GM10266 (cell line): ENCODE results near the gene HCN2.

Experiments used
- DNase-seq: peaks from one replicate; pipeline ENCODE4 v3.0.0; 2012; ENCODE audit errors: extremely low spot score
- TF ChIP-seq, protein P1 (sequence below): IDR thresholded peaks from 2 replicates; pipeline ENCODE4 v1.5.1; 2012; ENCODE audit warnings: mild to moderate bottlenecking, low read depth; ENCODE audit not compliant: control insufficient read depth, insufficient read depth; ENCODE audit errors: missing control alignments

The HCN2 gene

GRCh38 chr19:590396-590745 is 690 bp downstream of the HCN2 start:
- TF ChIP-seq, protein P1, sequence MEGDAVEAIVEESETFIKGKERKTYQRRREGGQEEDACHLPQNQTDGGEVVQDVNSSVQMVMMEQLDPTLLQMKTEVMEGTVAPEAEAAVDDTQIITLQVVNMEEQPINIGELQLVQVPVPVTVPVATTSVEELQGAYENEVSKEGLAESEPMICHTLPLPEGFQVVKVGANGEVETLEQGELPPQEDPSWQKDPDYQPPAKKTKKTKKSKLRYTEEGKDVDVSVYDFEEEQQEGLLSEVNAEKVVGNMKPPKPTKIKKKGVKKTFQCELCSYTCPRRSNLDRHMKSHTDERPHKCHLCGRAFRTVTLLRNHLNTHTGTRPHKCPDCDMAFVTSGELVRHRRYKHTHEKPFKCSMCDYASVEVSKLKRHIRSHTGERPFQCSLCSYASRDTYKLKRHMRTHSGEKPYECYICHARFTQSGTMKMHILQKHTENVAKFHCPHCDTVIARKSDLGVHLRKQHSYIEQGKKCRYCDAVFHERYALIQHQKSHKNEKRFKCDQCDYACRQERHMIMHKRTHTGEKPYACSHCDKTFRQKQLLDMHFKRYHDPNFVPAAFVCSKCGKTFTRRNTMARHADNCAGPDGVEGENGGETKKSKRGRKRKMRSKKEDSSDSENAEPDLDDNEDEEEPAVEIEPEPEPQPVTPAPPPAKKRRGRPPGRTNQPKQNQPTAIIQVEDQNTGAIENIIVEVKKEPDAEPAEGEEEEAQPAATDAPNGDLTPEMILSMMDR, result no peak
- no peak for DNase-seq

DNA sequence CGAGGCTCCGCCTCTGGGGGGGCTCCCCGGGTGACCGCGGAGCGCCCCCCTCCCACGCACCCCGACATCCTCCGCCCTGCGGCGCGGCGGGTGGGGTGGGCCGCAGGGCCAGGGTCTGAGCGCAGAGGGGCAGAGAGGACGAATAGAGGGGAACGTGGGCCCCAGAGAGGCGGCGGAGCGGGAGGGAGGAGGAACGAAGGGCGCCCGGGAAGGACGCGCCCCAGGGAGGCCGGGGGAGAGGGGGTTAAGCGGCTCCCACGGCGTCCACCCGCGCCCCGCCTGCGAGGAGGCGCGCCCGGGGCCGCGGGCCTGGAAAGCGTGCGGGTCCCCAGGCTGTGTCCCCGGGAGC is 1.0 kb downstream of the HCN2 start:
- TF ChIP-seq, protein P1, result no peak
- no peak for DNase-seq

DNA sequence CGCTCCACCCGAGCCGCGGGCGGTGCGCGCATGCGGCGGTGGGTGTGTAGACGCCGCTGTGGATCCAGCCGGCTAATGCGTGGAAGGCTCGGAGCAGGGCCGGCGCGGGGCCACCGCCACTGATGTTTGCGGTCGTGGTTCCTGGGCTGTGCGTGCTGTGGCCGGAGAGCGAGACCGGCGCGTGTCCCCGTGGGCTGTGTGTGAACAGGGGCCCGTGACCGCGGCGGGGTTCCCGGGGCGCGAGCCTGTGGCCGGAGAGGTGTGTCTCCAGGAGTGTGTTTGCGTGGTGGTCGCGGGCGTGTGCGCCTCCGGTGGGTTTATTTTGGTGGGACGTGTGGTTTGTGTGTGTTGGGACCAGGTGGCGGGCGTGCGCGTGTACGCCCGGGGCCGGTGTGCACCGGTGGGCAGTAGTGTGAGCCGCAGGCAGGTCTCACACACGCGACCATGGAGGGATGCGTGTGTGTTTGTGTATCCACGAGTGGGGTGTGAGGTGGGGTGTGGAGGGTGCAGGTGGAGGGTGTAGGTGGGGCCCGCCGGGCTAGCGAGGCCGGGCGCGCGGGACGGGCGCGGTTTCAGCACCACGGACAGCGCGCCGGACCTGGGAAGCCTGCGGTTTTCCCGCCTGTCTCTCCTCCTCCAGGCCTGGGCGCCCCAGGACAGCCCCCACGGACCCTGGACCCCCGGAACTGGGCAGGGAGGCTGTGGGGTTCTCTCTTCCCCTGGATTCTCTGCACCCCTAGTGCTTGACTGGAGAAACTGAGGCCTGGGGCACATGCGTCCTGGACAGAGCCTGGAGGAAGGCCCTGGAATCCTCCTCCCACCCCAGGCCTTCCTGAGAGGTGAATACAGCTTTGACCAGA is 1.6 kb downstream of the HCN2 start:
- DNase-seq, result no peak

DNA sequence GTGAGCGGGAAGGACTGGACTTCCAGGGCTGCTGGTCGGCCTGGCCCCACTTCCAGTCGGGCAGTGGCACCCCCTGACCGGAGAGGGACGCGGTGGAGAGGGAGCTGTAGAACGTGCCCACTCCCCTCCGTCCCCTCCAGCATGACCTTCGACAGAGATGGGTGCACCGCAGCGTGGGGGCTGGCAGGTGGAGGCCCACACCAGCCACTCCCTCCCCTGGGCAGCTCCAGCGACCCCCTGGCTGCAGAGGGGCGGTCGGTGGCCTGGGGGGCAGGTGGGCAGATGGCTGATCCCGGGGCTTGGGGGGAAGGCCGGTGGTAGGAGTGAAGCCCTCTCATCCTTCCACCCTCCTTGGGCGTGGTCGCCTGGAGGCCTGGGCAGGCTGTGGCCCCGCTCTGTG is 2.4 kb downstream of the HCN2 start:
- DNase-seq, result no peak
- TF ChIP-seq, protein P1, result no peak

More for the DNA sequence above, 1.6 kb downstream of the HCN2 start:
- TF ChIP-seq, protein P1, result no peak

GRCh38 chr19:593055-593454 is 3.4 kb downstream of the HCN2 start:
- TF ChIP-seq, protein P1, result no peak
- no peak for DNase-seq

GRCh38 chr19:593505-593904 is 3.8 kb downstream of the HCN2 start:
- DNase-seq, result no peak
- TF ChIP-seq, protein P1, result no peak

- DNase-seq, result no peak
- TF ChIP-seq, protein P1, result no peak
These were observed 4.7 kb downstream of the HCN2 start for GRCh38 chr19:594265-594870.
